ENCODE results near the gene CCDC157. TPM values are rescaled to one million over a fixed set of nuclear protein-coding genes. Genes with fewer than 3 reads are reported as not detected.
"Not testable (repeated sequence)": the region's sequence is repeated elsewhere in the genome, so short reads cannot be mapped to it uniquely, and the experiment has no call there.

CCDC157 gene
- total RNA-seq, 2 experiments from 2014 or later, result 2.2 to 2.4 TPM

GRCh38 chr22:30337461-30337778, 19.4 kb upstream of the CCDC157 start:
- H3K9me3 Mint-ChIP-seq, result no peaks in the 10 kb centered on the region
- no peaks in the 10 kb centered on the region for H3K27me3 Mint-ChIP-seq
- no peak for TF ChIP-seq CTCF (IDR thresholded peaks at IDR 0.05)
- DNase-seq (no peak), ATAC-seq (no peak)
- CTCF ChIA-PET, result interaction anchor here (1.5 to 3.9 kb wide), 2 partner anchors 34 to 49 kb away, joined by 3 to 10 read pairs; no protein-coding TSS in a partner anchor
- no peak overlapping the region for H3K27ac Mint-ChIP-seq
- peaks cover 75% of the 10 kb centered on the region for H3K36me3 Mint-ChIP-seq (ENCODE audit: low read depth)
- peaks cover 27% of the 10 kb centered on the region for H3K4me1 Mint-ChIP-seq (ENCODE audit: low read depth)
- POLR2A ChIA-PET, result interaction anchor here (1.2 kb wide), 1 partner anchor 17 kb away, joined by 3 read pairs; no protein-coding TSS in a partner anchor
- intact Hi-C loops (cut with micrococcal nuclease), result no loop called here
- H3K4me3 Mint-ChIP-seq, result no peak overlapping the region

GRCh38 chr22:30338341-30338740, 18.5 kb upstream of the CCDC157 start:
- H3K4me1 Mint-ChIP-seq (ENCODE audit: low read depth), result peaks cover 24% of the 10 kb centered on the region
- H3K27ac Mint-ChIP-seq; H3K27me3 Mint-ChIP-seq; H3K9me3 Mint-ChIP-seq; H3K4me3 Mint-ChIP-seq; intact Hi-C loops (cut with micrococcal nuclease); DNase-seq; ATAC-seq: not testable (repeated sequence)
- CTCF ChIA-PET, result interaction anchor here (1.4 to 3.9 kb wide), 2 partner anchors 49 to 50 kb away, joined by 3 to 10 read pairs; partner anchors contain the start of gene RNF215
- POLR2A ChIA-PET, result interaction anchor here (0.6 to 3.9 kb wide), 3 partner anchors 10 to 439 kb away, joined by 3 to 20 read pairs (median 3); no protein-coding TSS in a partner anchor
- peaks cover 77% of the 10 kb centered on the region for H3K36me3 Mint-ChIP-seq (ENCODE audit: low read depth)

GRCh38 chr22:30338802-30339201, 18.0 kb upstream of the CCDC157 start:
- CTCF ChIA-PET, result interaction anchor here (1.4 to 3.9 kb wide), 2 partner anchors 49 to 51 kb away, joined by 3 to 10 read pairs; partner anchors contain the start of gene RNF215
- intact Hi-C loops (cut with micrococcal nuclease), result no loop called here
- no peak overlapping the region for H3K27ac Mint-ChIP-seq
- no peak for TF ChIP-seq CTCF (IDR thresholded peaks at IDR 0.05)
- peaks cover 80% of the 10 kb centered on the region for H3K36me3 Mint-ChIP-seq (ENCODE audit: low read depth)
- no peaks in the 10 kb centered on the region for H3K27me3 Mint-ChIP-seq
- no peak overlapping the region for H3K4me3 Mint-ChIP-seq
- POLR2A ChIA-PET, result interaction anchor here (0.6 to 3.9 kb wide), 4 partner anchors 11 to 439 kb away, joined by 3 to 20 read pairs (median 3); no protein-coding TSS in a partner anchor
- no peaks in the 10 kb centered on the region for H3K9me3 Mint-ChIP-seq
- no peak for ATAC-seq
- DNase-seq, result no peak
- peaks cover 19% of the 10 kb centered on the region for H3K4me1 Mint-ChIP-seq (ENCODE audit: low read depth)

- intact Hi-C loops (cut with micrococcal nuclease), result no loop called here
- H3K4me1 Mint-ChIP-seq (ENCODE audit: low read depth), result peaks cover 5% of the 10 kb centered on the region
- TF ChIP-seq CTCF (IDR thresholded peaks at IDR 0.05), result no peak
- no peak for ATAC-seq
- H3K9me3 Mint-ChIP-seq, result no peaks in the 10 kb centered on the region
- no peak overlapping the region for H3K27ac Mint-ChIP-seq
- no peak overlapping the region for H3K4me3 Mint-ChIP-seq
- DNase-seq, result no peak
- H3K27me3 Mint-ChIP-seq, result no peaks in the 10 kb centered on the region
- ChIA-PET CTCF (interaction anchor here (0.9 to 3.9 kb wide), 3 partner anchors 17 to 53 kb away, joined by 3 to 10 read pairs (median 4); partner anchors contain the start of gene RNF215), POLR2A (interaction anchor here (0.9 to 3.9 kb wide), 3 partner anchors 13 to 71 kb away, joined by 3 to 20 read pairs (median 6); partner anchors contain the start of genes CCDC157 and SF3A1)
- peaks cover 74% of the 10 kb centered on the region for H3K36me3 Mint-ChIP-seq (ENCODE audit: low read depth)
Measured at GRCh38 chr22:30340911-30341685, 15.7 kb upstream of the CCDC157 start.

- TF ChIP-seq CTCF (IDR thresholded peaks at IDR 0.05), result no peak
- no peaks in the 10 kb centered on the region for H3K9me3 Mint-ChIP-seq
- DNase-seq (peak; percentile 16), ATAC-seq (peak; percentile 15)
- peak overlapping the region; percentile 55 for H3K27ac Mint-ChIP-seq
- no peaks in the 10 kb centered on the region for H3K27me3 Mint-ChIP-seq
- CTCF ChIA-PET, result interaction anchor here (0.9 to 1.9 kb wide), 3 partner anchors 42 to 57 kb away, joined by 3 to 7 read pairs (median 5); partner anchors contain the start of gene RNF215
- POLR2A ChIA-PET, result interaction anchor here (0.6 to 2.1 kb wide), 4 partner anchors 10 to 94 kb away, joined by 3 to 7 read pairs (median 4); partner anchors contain the start of gene TBC1D10A
- H3K4me3 Mint-ChIP-seq, result no peak overlapping the region
- H3K36me3 Mint-ChIP-seq (ENCODE audit: low read depth), result peaks cover 65% of the 10 kb centered on the region
- H3K4me1 Mint-ChIP-seq (ENCODE audit: low read depth), result peaks cover 29% of the 10 kb centered on the region
- intact Hi-C loops (cut with micrococcal nuclease), result no loop called here
Measured at GRCh38 chr22:30344447-30345200, 12.2 kb upstream of the CCDC157 start.

Measured in activated CD8-positive, alpha-beta T cell treated with anti-CD3 and anti-CD28 coated beads for 36 hours (primary cell).